Natural killer cell (primary cell): Measurements from ENCODE around the gene MYO5C. TPM values are rescaled to one million over a fixed set of nuclear protein-coding genes. Genes with fewer than 3 reads are reported as not detected.
A peak's percentile ranks its signal among the peaks of the same experiment; 100 is the strongest.

Source experiments
- ATAC-seq, 3 donors: fragments of 150-1000 bp in 2 of 3; fragments of 200-7000 bp in 1 of 3; cut with Tn5 transposase; 1 replicate in 1 of 3; 2 replicates in 2 of 3; pipeline ENCODE4 v1.10.0; 2021; ENCODE audit warnings: mild to moderate bottlenecking in 2 of 3, moderate library complexity in 2 of 3
- DNase-seq, 2 donors: peaks; one replicate each; pipeline versions ENCODE4 v3.0.0 to v3.0.0-alpha.2; 2013 to 2021; ENCODE audit warnings: mixed read lengths in 1 of 2
- H3K27ac ChIP-seq: one replicate; pipeline ENCODE4 v1.5.1; 2013; ENCODE audit warnings: mild to moderate bottlenecking, low read length
- H3K27me3 ChIP-seq: one replicate; pipeline ENCODE4 v1.6.1; 2013; ENCODE audit warnings: low read length; ENCODE audit not compliant: control insufficient read depth, insufficient read depth
- H3K36me3 ChIP-seq: one replicate; pipeline ENCODE4 v1.6.1; 2013; ENCODE audit warnings: low read length; ENCODE audit not compliant: control insufficient read depth, insufficient read depth
- H3K4me1 ChIP-seq: one replicate; pipeline ENCODE4 v1.6.1; 2013; ENCODE audit warnings: low read length; ENCODE audit not compliant: control insufficient read depth, insufficient read depth
- H3K4me3 ChIP-seq: one replicate; pipeline ENCODE4 v1.5.1; 2013; ENCODE audit warnings: low read length
- H3K9me3 ChIP-seq: one replicate; pipeline ENCODE4 v1.6.1; 2013; ENCODE audit warnings: low read length; ENCODE audit not compliant: control insufficient read depth, insufficient read depth
- H3K27ac Mint-ChIP-seq, 2 donors: one replicate each; pipeline ENCODE4 v1.8.0; 2022; ENCODE audit warnings: mild to moderate bottlenecking in 2 of 2, mixed read lengths in 2 of 2, moderate library complexity in 1 of 2
- H3K27me3 Mint-ChIP-seq, 2 donors: one replicate each; pipeline ENCODE4 v1.8.0; 2022; ENCODE audit warnings: low read depth in 2 of 2, mixed read lengths in 2 of 2
- H3K36me3 Mint-ChIP-seq: one replicate; pipeline ENCODE4 v1.8.0; 2022; ENCODE audit warnings: mixed read lengths
- H3K4me1 Mint-ChIP-seq, 2 donors: one replicate each; pipeline ENCODE4 v1.8.0; 2022; ENCODE audit warnings: mixed read lengths in 2 of 2
- H3K4me3 Mint-ChIP-seq: one replicate; pipeline ENCODE4 v1.8.0; 2022; ENCODE audit warnings: mild to moderate bottlenecking, moderate library complexity, mixed read lengths
- H3K9me3 Mint-ChIP-seq, 2 donors: one replicate each; pipeline ENCODE4 v1.8.0; 2022; ENCODE audit warnings: mixed read lengths in 2 of 2
- WGBS: methylation state at CpG from one replicate; pipeline ENCODE4 v1.1.7; 2013; ENCODE audit warnings: missing lambda C conversion rate; ENCODE audit not compliant: insufficient coverage; 5-methylcytosine and 5-hydroxymethylcytosine counted together
- intact Hi-C: fragments of 100-400 bp; cut with micrococcal nuclease; formaldehyde crosslinking; loops from one replicate; pipeline ENCODE4 v1.14.2; 2022
- total RNA-seq, 4 donors: library from RNA; stranded (reverse); fragments of 120-200 nt in 1 of 4; gene quantifications; one replicate each; pipeline versions ENCODE4 v1.2.3 to v1.2.4, GENCODE V29; 2013 to 2022
- TF ChIP-seq, protein P1 (sequence below): fragments of 200-600 bp; IDR thresholded peaks from one replicate; pipeline ENCODE4 v1.8.0; 2022; ENCODE audit warnings: antibody characterized with exemption

MYO5C gene
- total RNA-seq, 3 donors from 2014 or later (not counting 1 experiment from before 2014, with no cell fraction given) = 0.45 to 0.82 (median 0.60) TPM

- H3K9me3 Mint-ChIP-seq = no peaks in the 10 kb centered on the region
- intact Hi-C loops = no loop called here
- H3K27ac Mint-ChIP-seq = no peak overlapping the region
- no peaks in the 10 kb centered on the region for H3K4me1 Mint-ChIP-seq
- Histone ChIP-seq H3K9me3 (no peaks in the 10 kb centered on the region), H3K4me3 (no peak overlapping the region), H3K4me1 (peaks cover 11% of the 10 kb centered on the region), H3K36me3 (no peaks in the 10 kb centered on the region), H3K27ac (no peak overlapping the region), H3K27me3 (no peaks in the 10 kb centered on the region)
- H3K27me3 Mint-ChIP-seq = peaks cover 0 to 2% of the 10 kb centered on the region in 2 donors
- no peak overlapping the region for H3K4me3 Mint-ChIP-seq
- TF ChIP-seq, protein P1, sequence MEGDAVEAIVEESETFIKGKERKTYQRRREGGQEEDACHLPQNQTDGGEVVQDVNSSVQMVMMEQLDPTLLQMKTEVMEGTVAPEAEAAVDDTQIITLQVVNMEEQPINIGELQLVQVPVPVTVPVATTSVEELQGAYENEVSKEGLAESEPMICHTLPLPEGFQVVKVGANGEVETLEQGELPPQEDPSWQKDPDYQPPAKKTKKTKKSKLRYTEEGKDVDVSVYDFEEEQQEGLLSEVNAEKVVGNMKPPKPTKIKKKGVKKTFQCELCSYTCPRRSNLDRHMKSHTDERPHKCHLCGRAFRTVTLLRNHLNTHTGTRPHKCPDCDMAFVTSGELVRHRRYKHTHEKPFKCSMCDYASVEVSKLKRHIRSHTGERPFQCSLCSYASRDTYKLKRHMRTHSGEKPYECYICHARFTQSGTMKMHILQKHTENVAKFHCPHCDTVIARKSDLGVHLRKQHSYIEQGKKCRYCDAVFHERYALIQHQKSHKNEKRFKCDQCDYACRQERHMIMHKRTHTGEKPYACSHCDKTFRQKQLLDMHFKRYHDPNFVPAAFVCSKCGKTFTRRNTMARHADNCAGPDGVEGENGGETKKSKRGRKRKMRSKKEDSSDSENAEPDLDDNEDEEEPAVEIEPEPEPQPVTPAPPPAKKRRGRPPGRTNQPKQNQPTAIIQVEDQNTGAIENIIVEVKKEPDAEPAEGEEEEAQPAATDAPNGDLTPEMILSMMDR = no peak
- ATAC-seq = peak in 1 of 3 donors; percentile 45
- no peak for DNase-seq
- WGBS = 90% methylated on average over 15 of the region's 16 CpGs
- no peaks in the 10 kb centered on the region for H3K36me3 Mint-ChIP-seq
These were observed 48.7 kb downstream of the MYO5C start for GRCh38 chr15:52246686-52247431.

DNA sequence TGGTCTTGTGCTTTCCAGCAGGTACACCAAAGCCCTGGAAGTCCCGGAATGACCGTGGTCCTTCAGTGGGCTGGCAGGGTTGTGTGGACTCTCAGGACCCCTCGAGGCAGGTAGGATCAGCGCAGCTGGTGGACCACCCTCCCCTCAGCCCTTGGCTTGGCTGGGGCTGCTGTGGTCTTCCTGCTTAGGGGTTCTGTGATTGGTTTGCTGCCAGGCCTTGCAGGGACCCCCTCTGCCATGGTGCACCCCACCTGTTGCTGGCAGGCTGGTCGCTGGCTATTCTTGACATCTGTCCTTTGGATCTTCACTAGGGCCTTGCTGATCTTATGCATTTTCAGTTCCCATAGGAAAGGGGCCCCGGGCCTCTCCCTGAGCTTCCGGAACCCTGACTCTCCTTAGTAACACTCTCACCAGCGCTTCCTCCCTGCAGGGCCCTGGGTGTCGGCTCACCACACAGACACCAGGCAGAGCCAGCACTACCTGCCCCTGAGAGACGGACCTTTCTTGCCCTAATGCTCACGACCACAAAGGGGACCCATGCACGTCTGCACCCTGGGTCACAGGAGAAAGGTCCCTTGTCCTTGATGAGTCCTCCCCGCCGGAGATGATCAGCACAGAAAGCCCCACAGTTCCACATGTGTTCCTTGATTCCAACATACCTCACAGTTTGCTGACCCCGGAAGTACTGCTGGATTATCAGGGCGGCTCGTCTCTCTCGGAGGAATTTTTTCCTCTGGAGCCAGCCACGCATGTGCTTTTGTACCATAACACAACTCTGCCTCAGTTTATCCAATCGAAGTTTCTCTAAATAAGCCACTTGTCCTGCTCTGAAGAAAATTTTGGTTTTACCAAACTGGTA is 51.7 kb downstream of the MYO5C start:
- 79% methylated on average over 19 of the region's 20 CpGs for WGBS

GRCh38 chr15:52243286-52243685 is 52.3 kb downstream of the MYO5C start:
- no peaks in the 10 kb centered on the region for H3K9me3 Mint-ChIP-seq
- no peak for DNase-seq
- H3K27ac Mint-ChIP-seq = no peak overlapping the region
- peaks cover 0 to 2% of the 10 kb centered on the region in 2 donors for H3K27me3 Mint-ChIP-seq
- Histone ChIP-seq H3K27ac (no peak overlapping the region), H3K4me1 (peaks cover 11% of the 10 kb centered on the region), H3K9me3 (no peaks in the 10 kb centered on the region), H3K36me3 (no peaks in the 10 kb centered on the region), H3K27me3 (no peaks in the 10 kb centered on the region), H3K4me3 (no peak overlapping the region)
- H3K36me3 Mint-ChIP-seq = no peaks in the 10 kb centered on the region
- H3K4me1 Mint-ChIP-seq = no peaks in the 10 kb centered on the region
- intact Hi-C loops = no loop called here
- TF ChIP-seq, protein P1 = no peak
- WGBS = 85% methylated on average over 7 of the region's 7 CpGs
- H3K4me3 Mint-ChIP-seq = no peak overlapping the region
- ATAC-seq = no peak

More for the DNA sequence above, 51.7 kb downstream of the MYO5C start:
- Histone ChIP-seq H3K27ac (no peak overlapping the region), H3K9me3 (no peaks in the 10 kb centered on the region), H3K4me3 (no peak overlapping the region), H3K36me3 (no peaks in the 10 kb centered on the region), H3K27me3 (no peaks in the 10 kb centered on the region), H3K4me1 (peaks cover 11% of the 10 kb centered on the region)
- Mint-ChIP-seq H3K4me3 (no peak overlapping the region), H3K36me3 (no peaks in the 10 kb centered on the region), H3K27me3 (peaks cover 0 to 2% of the 10 kb centered on the region in 2 donors), H3K9me3 (no peaks in the 10 kb centered on the region), H3K27ac (no peak overlapping the region), H3K4me1 (no peaks in the 10 kb centered on the region)
- TF ChIP-seq, protein P1 = no peak
- intact Hi-C loops = no loop called here
- DNase-seq = no peak
- ATAC-seq = no peak
